ENCODE measurements around the gene RARS2. TPM values are rescaled to one million over a fixed set of nuclear protein-coding genes. Genes with fewer than 3 reads are reported as not detected.
"Not testable (repeated sequence)": the region's sequence is repeated elsewhere in the genome, so short reads cannot be mapped to it uniquely, and the experiment has no call there.

The RARS2 gene
- total and polyA plus RNA-seq, 9 of the 15 experiments (the other 6 are each of a cell fraction or from before 2014, with no cell fraction given): 30.0 to 92.7 (median 43.4) TPM

DNA sequence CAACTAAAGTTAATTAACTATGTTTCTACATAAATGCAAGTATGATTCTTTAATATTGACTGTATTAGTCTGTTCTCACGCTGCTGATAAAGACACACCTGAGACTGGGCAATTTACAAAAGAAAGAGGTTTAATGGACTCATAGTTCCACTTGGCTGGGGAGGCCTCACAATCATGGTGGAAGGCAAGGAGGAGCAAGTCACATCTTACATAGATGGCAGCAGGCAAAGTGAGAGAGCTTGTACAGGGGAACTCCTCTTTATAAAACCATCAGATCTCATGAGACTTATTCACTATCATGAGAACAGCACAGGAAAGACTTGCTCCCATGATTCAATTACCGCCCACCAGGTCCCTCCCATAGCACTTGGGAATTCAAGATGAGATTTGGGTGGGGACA lies 23.2 kb upstream of the RARS2 start:
- H3K4me1 ChIP-seq (replicated peaks in 1 of 2; ENCODE audit: control insufficient read depth in 2 of 2, insufficient read depth in 2 of 2, low read length in 2 of 2); H3K9ac ChIP-seq (ENCODE audit: insufficient read depth in 1 of 2, low read depth in 2 of 2, low read length in 2 of 2); H2AFZ ChIP-seq (ENCODE audit: low read depth, low read length); FAIRE-seq; ATAC-seq; intact Hi-C loops (cut with micrococcal nuclease); H3K27ac ChIP-seq (ENCODE audit: extremely low read depth, low read depth, low read length); BruUV-seq (replicated peaks); H3K4me2 ChIP-seq (ENCODE audit: insufficient read depth, low read length); H3K9me3 ChIP-seq (replicated peaks; ENCODE audit: control insufficient read depth, insufficient read depth, low read depth, low read length); DNase-seq (ENCODE audit: extremely low read depth in 1 of 4, low spot score in 3 of 4); H3K9me1 ChIP-seq (ENCODE audit: control insufficient read depth, insufficient read depth, low read length); H3K27me3 ChIP-seq (ENCODE audit: control insufficient read depth in 2 of 2, insufficient read depth in 2 of 2, low read length in 2 of 2); H4K20me1 ChIP-seq (replicated peaks; ENCODE audit: control insufficient read depth, insufficient read depth, low read length); H3K79me2 ChIP-seq (ENCODE audit: control insufficient read depth, insufficient read depth, low read length); CTCF ChIA-PET (ENCODE audit: low intra/inter-chr PET ratio); in situ Hi-C loops (cut with MboI); H3K4me3 ChIP-seq: not testable (repeated sequence)
- peak; percentile 94 for TF ChIP-seq ZNF431 (CRISPR knock-in tag; IDR thresholded peaks at IDR 0.05)
- POLR2A ChIA-PET: interaction anchor here (1.3 kb wide), 1 partner anchor 10 kb away, joined by 3 read pairs; no protein-coding TSS in a partner anchor
- WGBS (ENCODE audit: insufficient coverage, low coverage, missing lambda C conversion rate): 97% methylated on average over 2 of the region's 2 CpGs
- H3K36me3 ChIP-seq (ENCODE audit: control insufficient read depth, insufficient read depth, low read length): peaks cover 51% of the 10 kb centered on the region; the same call in 2 of the 3 replicates

DNA sequence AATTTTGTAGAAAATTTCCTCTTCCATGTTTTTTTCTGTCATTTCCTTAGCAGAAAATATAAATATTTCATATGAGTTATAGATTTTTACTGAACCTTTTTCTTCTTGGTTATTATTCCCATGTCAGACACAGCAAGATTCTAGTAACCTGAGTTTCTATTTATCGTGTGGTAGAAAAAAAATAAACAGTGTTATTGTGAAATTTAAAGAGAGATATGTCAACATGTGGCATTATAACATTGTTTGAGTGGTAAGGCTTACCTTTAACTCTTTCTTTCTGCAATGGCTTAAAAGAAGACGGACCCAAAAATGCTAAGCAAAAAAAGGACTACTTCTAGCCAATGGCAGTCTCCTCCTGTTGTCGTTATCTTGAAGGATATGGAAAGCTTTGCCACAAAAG lies 19.0 kb upstream of the RARS2 start:
- Histone ChIP-seq H2AFZ (ENCODE audit: low read depth, low read length) (no peak overlapping the region), H4K20me1 (replicated peaks; ENCODE audit: control insufficient read depth, insufficient read depth, low read length) (no peaks in the 10 kb centered on the region), H3K36me3 (ENCODE audit: control insufficient read depth, insufficient read depth, low read length) (peaks cover 50% of the 10 kb centered on the region; the same call in 2 of the 3 replicates), H3K9ac (ENCODE audit: insufficient read depth in 1 of 2, low read depth in 2 of 2, low read length in 2 of 2) (no peak overlapping the region), H3K4me2 (ENCODE audit: insufficient read depth, low read length) (no peak overlapping the region), H3K9me1 (ENCODE audit: control insufficient read depth, insufficient read depth, low read length) (no peaks in the 10 kb centered on the region), H3K4me1 (replicated peaks in 1 of 2; ENCODE audit: control insufficient read depth in 2 of 2, insufficient read depth in 2 of 2, low read length in 2 of 2) (no peaks in the 10 kb centered on the region), H3K27me3 (ENCODE audit: control insufficient read depth in 2 of 2, insufficient read depth in 2 of 2, low read length in 2 of 2) (no peaks in the 10 kb centered on the region), H3K79me2 (ENCODE audit: control insufficient read depth, insufficient read depth, low read length) (no peaks in the 10 kb centered on the region), H3K27ac (ENCODE audit: extremely low read depth, low read depth, low read length) (no peak overlapping the region), H3K9me3 (replicated peaks; ENCODE audit: control insufficient read depth, insufficient read depth, low read depth, low read length) (no peaks in the 10 kb centered on the region), H3K4me3 (no peak overlapping the region)
- ChIA-PET CTCF (ENCODE audit: low intra/inter-chr PET ratio) (no interaction called here), POLR2A (no interaction called here)
- in situ Hi-C loops (cut with MboI) (no loop called here), intact Hi-C loops (cut with micrococcal nuclease) (no loop called here)
- no TSS peak for BruUV-seq (replicated peaks)
- ATAC-seq: no peak
- 100% methylated on average over 3 of the region's 3 CpGs for WGBS (ENCODE audit: insufficient coverage, low coverage, missing lambda C conversion rate)
- no peak for DNase-seq (ENCODE audit: extremely low read depth in 1 of 4, low spot score in 3 of 4)
- TF ChIP-seq ZNF324 (CRISPR knock-in tag; IDR thresholded peaks at IDR 0.05): no peak
- FAIRE-seq: peak; percentile 19

Data from K562 (cell line).